Esophagus mucosa (tissue), 1 donor: Measurements from ENCODE around the gene PUM2. TPM values are rescaled to one million over a fixed set of nuclear protein-coding genes. Genes with fewer than 3 reads are reported as not detected.
A peak's percentile ranks its signal among the peaks of the same experiment; 100 is the strongest.

Experiments
- ATAC-seq: fragments of 200-7000 bp; cut with Tn5 transposase; one replicate; pipeline ENCODE4 v1.9.1; 2020
- total RNA-seq: library from RNA; stranded (reverse); gene quantifications from one replicate; pipeline ENCODE4 v1.2.4, GENCODE V29; 2023
- donor health status: DM: yes; HTN: yes; CAD: no.

PUM2 gene
- total RNA-seq, 1 donor from 2014 or later = 53.6 TPM

DNA sequence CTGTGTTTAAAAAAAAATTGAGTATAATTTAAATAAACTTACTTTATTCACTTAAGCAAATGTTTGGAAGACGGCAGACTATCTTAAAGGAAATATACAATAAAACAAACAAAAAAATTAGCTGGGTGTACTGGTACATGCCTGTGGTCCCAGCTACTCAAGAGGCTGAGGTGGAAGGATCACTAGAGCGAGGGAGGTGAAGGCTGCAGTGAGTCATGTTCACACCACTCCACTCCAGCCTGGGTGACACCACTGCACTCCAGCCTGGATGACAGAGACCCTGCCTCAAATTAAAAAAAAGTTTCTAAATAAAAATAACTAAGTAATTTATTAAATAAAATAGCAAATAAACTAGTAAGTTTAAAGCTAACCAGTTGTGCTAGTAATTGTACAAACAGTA lies 7.5 kb downstream of the PUM2 start:
- ATAC-seq = no peak

DNA sequence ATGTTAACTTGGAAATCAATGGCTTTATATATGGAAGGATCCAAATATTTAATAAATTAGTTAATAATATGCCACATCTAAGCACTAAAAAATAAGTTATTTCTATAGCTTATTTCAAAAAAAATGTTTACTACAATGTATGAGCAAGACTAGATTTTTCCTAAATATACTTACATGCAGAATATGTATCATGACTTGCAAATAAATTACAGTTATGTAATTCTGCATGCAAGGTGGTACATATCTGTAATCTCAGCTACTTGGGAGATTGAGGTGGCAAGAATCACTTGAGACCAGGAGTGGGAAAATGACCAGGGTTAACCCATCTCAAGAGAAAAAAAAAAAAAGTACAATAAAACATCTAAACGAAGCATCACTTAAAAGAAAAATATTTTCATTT lies 11.6 kb downstream of the PUM2 start:
- ATAC-seq = no peak

- peak; percentile 49 for ATAC-seq
These were observed 15.9 kb downstream of the PUM2 start for GRCh38 chr2:20334605-20335203.

GRCh38 chr2:20333738-20334137 lies 16.9 kb downstream of the PUM2 start:
- no peak for ATAC-seq

DNA sequence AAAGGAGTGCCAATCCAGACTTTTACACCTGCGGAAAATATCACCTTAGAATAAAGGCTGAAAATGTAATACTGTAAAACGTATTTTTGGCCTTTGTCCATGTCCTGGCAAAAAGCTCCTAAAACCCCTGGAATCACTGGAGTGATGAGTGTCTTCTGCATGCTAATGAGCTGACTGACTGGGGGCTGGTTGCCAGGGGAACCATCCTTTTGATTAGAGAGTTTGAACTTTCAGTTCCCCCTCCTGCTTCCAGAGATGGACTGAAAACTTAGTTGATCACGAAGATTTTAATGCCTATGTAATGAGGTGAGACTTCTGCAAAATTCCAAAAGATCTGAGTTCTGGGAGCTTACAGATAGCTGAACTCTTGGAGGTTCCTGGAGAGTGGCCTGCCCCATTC lies 20.5 kb downstream of the PUM2 start:
- no peak for ATAC-seq

DNA sequence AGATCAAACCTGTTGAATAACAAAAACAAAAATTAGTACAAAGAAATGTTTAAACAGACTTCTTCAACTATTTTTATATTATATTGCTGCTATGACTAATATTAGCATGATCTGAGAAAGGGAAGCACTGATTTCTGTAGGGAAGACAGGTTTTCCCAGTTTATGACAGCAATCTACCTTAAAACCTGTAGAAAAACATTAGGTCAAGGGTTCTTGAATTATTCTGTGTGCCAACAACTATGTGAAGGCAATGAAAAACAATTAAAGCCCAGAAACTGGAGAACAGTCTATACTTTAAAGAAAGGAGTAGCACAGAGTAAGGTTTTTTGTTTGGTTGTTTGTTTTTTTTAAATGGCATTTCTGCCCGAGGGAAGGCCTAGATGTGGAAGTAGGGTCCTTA lies 23.3 kb downstream of the PUM2 start:
- ATAC-seq = peak; percentile 58

DNA sequence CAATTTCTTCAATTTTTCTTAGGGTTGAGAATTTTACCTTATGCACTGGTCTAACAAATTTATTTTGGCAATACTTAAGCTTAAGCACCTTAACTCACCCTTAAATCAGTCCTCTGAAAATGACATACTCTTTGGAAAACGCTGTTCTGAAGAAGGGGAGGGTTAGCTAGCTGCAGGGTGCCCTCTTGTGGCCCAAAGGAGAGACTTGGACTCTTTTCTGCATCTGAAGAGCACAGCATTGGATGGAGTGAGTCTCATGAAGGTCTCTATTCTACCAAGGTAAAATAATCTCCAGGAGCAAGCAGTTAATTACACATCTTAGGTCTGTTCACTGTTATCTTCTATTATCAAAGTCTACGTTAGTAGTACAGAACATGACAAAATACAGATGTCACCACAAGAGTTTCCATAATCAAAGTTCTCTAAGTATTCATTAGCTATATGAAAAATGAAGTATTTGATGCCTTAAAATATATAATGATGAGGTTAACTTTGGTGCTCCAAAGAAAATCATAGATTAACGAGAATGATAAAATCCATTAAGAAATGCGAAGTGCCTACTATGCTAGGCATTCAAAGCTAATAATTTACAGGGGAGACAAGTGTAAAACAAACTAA lies 24.4 kb downstream of the PUM2 start:
- peak; percentile 68 for ATAC-seq

DNA sequence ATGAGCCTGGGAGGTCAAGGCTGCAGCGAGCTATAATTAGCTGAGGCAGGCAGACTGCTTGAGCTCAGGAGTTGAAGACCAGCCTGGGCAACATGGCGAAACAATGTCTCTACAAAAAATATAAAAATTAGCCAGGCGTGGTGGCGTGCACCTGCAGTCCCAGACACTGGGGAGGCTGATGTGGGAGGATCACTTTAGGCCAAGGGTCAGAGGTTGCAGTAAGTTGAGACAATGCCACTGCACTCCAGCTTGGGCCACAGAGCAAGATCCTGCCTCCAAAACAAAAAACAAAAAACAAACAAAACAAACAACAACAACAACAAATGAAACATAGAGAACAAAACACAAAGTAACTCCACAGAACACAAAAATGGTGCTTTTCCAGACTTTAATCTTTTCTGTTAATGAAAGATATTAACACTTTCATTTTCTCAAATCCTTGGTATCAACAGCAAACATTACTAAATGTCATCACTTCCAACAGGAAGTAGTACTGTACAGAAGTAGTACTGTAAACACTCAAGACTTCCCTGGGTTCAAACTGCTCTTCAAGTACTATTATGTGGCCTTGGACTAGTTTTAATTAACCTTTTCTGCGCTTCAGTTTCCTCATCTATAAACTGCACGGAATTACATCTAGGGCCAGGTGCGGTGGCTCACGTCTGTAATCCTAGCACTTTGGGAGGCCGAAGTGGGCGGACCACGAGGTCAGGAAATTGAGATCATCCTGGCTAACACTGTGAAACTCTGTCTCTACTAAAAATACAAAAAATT lies 27.9 kb downstream of the PUM2 start:
- ATAC-seq = no peak

DNA sequence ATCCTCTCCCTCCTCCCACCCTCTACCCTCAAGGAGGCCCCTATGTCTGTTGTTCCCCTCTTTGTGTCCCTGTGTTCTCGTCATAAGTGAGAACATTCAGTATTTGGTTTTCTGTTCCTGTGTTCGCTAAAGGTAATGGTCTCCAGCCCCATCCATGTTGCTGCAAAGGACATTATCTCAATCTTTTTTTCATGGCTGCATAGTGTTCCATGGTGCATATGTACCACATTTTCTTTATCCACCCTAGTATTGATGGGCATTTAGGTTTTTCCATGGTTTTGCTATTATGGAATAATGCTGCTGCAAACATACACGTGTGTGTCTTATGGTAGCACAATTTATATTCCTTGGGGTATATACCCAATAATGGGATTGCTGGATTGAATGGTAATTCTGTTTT lies 33.0 kb downstream of the PUM2 start:
- no peak for ATAC-seq

DNA sequence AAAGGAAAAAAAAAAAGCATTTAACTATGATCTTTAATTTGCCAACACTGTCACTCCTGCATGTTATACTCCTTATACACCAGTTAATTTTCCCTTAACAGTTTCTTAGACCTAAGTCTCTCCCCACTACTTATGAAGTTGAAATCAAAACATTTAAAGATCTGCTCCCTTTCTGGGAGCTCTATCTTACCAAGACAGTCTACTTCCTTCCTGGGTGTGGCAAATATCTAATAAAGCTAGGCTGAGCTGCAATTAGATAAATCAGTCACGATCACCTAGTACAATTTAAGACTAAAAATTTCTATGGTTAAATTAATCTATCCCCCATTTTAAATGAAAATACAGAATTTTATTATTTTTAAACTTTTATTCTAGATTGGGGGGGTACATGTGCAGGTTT lies 33.4 kb downstream of the PUM2 start:
- no peak for ATAC-seq

GRCh38 chr2:20314562-20315501 lies 35.8 kb downstream of the PUM2 start:
- no peak for ATAC-seq

DNA sequence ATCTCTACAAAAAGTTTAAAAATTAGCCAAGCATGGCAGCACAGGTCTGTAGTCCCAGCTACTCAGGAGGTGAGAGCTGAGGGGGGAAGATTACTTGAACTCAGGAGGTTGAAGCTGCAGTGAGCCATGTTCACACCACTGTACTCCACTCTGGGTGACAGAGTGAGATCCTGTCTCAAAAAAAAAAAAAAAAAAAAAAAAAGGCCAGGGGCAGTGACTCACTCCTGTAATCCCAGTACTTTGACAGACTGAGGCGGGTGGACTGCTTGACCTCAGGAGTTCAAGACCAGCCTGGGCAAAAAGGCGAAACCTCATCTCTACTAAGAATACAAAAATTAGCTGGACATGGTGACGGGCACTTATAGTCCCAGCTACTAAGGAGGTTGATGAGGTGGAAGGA lies 37.0 kb downstream of the PUM2 start:
- peak; percentile 38 for ATAC-seq

GRCh38 chr2:20309001-20309400 lies 41.6 kb downstream of the PUM2 start:
- no peak for ATAC-seq

- no peak for ATAC-seq
These were observed 43.3 kb downstream of the PUM2 start for GRCh38 chr2:20307311-20307710.

DNA sequence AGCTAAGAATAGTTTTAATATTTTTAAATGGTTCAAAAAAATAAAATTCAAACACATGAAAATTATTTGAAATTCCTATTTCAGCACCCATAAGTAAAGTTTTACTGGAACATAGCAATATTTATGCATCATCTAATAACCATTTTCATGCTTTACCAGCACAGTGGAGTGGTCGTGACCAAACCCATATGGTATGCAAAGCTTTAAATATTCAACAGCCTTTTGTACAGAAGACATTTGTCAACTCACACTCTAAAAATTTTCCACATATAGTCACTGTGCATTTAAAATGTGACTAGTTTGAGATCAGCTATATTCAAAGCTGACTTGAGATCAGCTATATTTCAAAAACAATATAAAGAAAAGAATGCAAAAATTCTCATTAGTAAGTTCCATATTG lies 46.2 kb downstream of the PUM2 start:
- ATAC-seq = no peak

- no peak for ATAC-seq
These were observed 46.7 kb downstream of the PUM2 start for GRCh38 chr2:20303966-20304365.

DNA sequence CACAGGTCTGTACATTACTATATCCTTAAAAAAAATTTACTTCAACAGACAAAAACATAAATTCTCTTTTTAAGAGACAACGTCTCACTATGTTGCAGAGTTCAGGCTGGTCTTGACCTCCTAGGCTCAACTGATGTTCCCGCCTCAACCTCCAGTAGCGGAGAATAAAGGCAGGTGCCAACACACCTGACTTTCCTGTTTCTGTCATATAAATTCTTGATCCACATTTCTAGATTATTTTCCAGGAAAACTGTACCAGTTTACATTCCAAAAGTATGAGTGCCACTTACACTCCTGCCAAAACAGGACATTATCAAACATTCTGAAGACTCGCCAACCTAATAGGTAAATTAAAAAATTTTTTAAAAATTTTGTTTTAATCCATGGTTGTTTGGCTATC lies 48.6 kb downstream of the PUM2 start:
- no peak for ATAC-seq

DNA sequence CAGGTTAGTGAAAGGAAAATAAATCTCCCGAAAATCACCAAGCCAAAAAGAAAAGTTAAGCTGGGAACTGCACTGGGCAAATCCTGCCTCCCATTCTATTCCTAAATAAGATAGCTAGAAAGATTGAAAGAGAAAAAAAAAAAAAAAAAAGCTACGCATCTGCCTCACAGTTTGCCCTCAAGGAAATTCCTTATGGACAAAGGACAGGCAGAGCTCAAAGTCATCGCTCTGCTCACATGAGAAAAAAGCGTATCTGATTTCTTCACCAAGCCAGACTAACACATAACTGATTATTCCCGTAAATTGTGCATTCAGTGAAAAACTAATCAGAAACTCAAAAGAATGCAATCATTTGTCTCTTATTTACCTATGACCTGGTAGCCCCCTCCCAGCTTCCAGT lies 50.0 kb downstream of the PUM2 start:
- no peak for ATAC-seq

DNA sequence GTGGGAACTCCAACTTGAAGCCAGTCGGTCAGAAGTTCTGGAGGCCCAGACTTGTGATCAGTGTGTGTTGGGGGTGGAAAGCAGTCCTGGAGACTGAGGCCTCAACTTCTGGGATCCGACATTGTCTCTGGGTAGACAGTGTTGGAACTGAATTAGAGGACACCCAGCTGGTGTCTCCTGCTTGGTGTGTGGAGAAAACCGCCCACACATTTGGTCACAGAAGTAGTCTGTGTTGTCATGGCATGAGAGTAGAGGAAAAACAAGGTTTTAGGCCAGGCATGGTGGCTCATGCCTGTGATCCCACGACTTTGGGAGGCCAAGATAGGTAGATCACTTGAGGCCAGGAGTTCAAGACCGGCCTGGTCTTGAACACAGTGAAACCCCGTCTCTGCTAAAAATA lies 51.5 kb downstream of the PUM2 start:
- no peak for ATAC-seq

- ATAC-seq = no peak
These were observed 56.4 kb downstream of the PUM2 start for GRCh38 chr2:20294231-20294630.

- ATAC-seq = no peak
These were observed 57.7 kb downstream of the PUM2 start for GRCh38 chr2:20292984-20293383.

- no peak for ATAC-seq
These were observed 58.7 kb downstream of the PUM2 start for GRCh38 chr2:20291846-20292408.

DNA sequence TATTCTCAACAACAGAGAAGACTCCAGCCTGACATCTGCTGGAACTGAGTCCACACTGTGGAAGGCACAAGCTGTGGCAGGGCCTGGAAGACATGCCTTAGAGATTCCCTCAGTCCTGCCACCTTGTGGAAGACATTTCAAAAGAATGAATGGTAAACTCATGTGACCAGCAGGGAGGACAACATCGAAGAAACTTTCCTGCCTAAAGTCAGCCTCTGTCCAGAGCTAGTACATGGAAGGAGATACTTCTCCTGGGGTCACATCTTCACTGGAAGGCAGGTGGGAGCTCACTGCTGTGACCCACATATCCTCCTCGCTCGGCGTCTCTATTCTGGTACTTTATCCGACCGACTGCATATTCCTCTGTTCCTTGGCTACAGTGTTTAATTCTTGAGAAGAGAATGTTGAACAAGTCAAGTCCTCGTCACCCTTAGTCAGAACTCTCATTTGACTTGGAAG lies 59.5 kb downstream of the PUM2 start:
- ATAC-seq = peak; percentile 93
